H9 (cell line): ENCODE results near the gene USP26. TPM values are rescaled to one million over a fixed set of nuclear protein-coding genes. Genes with fewer than 3 reads are reported as not detected.

Source experiments
- DNase-seq: peaks from one replicate; pipeline ENCODE4 v3.0.0-alpha.2; 2017
- H2AFZ ChIP-seq: one replicate; pipeline ENCODE4 v1.6.1; 2013; ENCODE audit warnings: mild to moderate bottlenecking, low read length, control low read depth, moderate library complexity
- H2AK5ac ChIP-seq: 2 replicates; pipeline ENCODE4 v1.6.1; 2013; ENCODE audit warnings: low read length, control low read depth, mixed read lengths; ENCODE audit not compliant: insufficient read length
- H2BK120ac ChIP-seq: one replicate; pipeline ENCODE4 v1.6.1; 2013; ENCODE audit warnings: low read depth, mild to moderate bottlenecking, low read length, control low read depth, inconsistent platforms; ENCODE audit not compliant: poor library complexity, severe bottlenecking
- H2BK12ac ChIP-seq: 2 replicates; pipeline ENCODE4 v1.6.1; 2013; ENCODE audit warnings: low read length, control low read depth, mixed read lengths, low read depth; ENCODE audit not compliant: insufficient read length
- H2BK15ac ChIP-seq: 2 replicates; pipeline ENCODE4 v1.6.1; 2013; ENCODE audit warnings: low read depth, low read length, control low read depth
- H2BK20ac ChIP-seq: one replicate; pipeline ENCODE4 v1.6.1; 2013; ENCODE audit warnings: low read depth, mild to moderate bottlenecking, low read length, control low read depth, inconsistent platforms; ENCODE audit not compliant: poor library complexity, severe bottlenecking
- H2BK5ac ChIP-seq: 2 replicates; pipeline ENCODE4 v1.6.1; 2013; ENCODE audit warnings: low read length, control low read depth, mixed read lengths; ENCODE audit not compliant: insufficient read length
- H3K14ac ChIP-seq: 2 replicates; pipeline ENCODE4 v1.6.1; 2013; ENCODE audit warnings: low read length, control low read depth; ENCODE audit not compliant: insufficient read depth
- H3K18ac ChIP-seq: 2 replicates; pipeline ENCODE4 v1.6.1; 2013; ENCODE audit warnings: low read depth, mild to moderate bottlenecking, mixed read lengths, low read length, control low read depth; ENCODE audit not compliant: insufficient read length
- H3K23ac ChIP-seq: 2 replicates; pipeline ENCODE4 v1.6.1; 2013; ENCODE audit warnings: low read length, control low read depth, mixed read lengths, low read depth; ENCODE audit not compliant: insufficient read length
- H3K23me2 ChIP-seq: 2 replicates; pipeline ENCODE4 v1.6.1; 2013; ENCODE audit warnings: low read depth, mild to moderate bottlenecking, mixed read lengths, low read length, control low read depth; ENCODE audit not compliant: insufficient read length, poor library complexity, severe bottlenecking
- H3K27ac ChIP-seq: 2 replicates; pipeline ENCODE4 v1.5.1; 2013; ENCODE audit warnings: low read length, control low read depth, mixed read lengths, low read depth; ENCODE audit not compliant: insufficient read length
- H3K27me3 ChIP-seq: 2 replicates; pipeline ENCODE4 v1.6.1; 2013; ENCODE audit warnings: low read length, control low read depth, inconsistent platforms; ENCODE audit not compliant: insufficient read depth
- H3K4ac ChIP-seq: 2 replicates; pipeline ENCODE4 v1.6.1; 2013; ENCODE audit warnings: low read depth, mild to moderate bottlenecking, control low read depth, inconsistent platforms, low read length, moderate library complexity
- H3K4me1 ChIP-seq: 2 replicates; pipeline ENCODE4 v1.6.1; 2013; ENCODE audit warnings: low read length, control low read depth, inconsistent platforms; ENCODE audit not compliant: insufficient read depth
- H3K4me2 ChIP-seq: 2 replicates; pipeline ENCODE4 v1.6.1; 2013; ENCODE audit warnings: low read length, control low read depth, mixed read lengths; ENCODE audit not compliant: insufficient read length, insufficient read depth
- H3K56ac ChIP-seq: 2 replicates; pipeline ENCODE4 v1.6.1; 2013; ENCODE audit warnings: low read depth, mild to moderate bottlenecking, mixed read lengths, low read length, control low read depth; ENCODE audit not compliant: insufficient read length
- H3K79me1 ChIP-seq: 2 replicates; pipeline ENCODE4 v1.6.1; 2013; ENCODE audit warnings: low read depth, mild to moderate bottlenecking, moderate library complexity, low read length, control low read depth, inconsistent platforms; ENCODE audit not compliant: insufficient read depth, poor library complexity, severe bottlenecking
- H3K79me2 ChIP-seq: 2 replicates; pipeline ENCODE4 v1.6.1; 2013; ENCODE audit warnings: low read length, control low read depth, inconsistent platforms; ENCODE audit not compliant: insufficient read depth
- H3K9ac ChIP-seq: 2 replicates; pipeline ENCODE4 v1.6.1; 2013; ENCODE audit warnings: low read length, control low read depth, mixed read lengths; ENCODE audit not compliant: insufficient read length; ENCODE audit errors: extremely low read depth
- H3K9me3 ChIP-seq: one replicate; pipeline ENCODE4 v1.6.1; 2013; ENCODE audit warnings: low read depth, low read length, inconsistent platforms; ENCODE audit not compliant: control insufficient read depth
- H3T11ph ChIP-seq: one replicate; pipeline ENCODE4 v1.6.1; 2013; ENCODE audit warnings: mild to moderate bottlenecking, low read length, control low read depth, inconsistent platforms
- H4K20me1 ChIP-seq: one replicate; pipeline ENCODE4 v1.6.1; 2013; ENCODE audit not compliant: control insufficient read depth, insufficient read length, insufficient read depth
- H4K5ac ChIP-seq: 2 replicates; pipeline ENCODE4 v1.6.1; 2013; ENCODE audit warnings: low read depth, mild to moderate bottlenecking, mixed read lengths, low read length, control low read depth; ENCODE audit not compliant: insufficient read length
- H4K8ac ChIP-seq: replicated peaks from 2 replicates; pipeline ENCODE4 v1.6.1; 2013; ENCODE audit warnings: low read length, control low read depth, mixed read lengths, low read depth; ENCODE audit not compliant: insufficient read length
- H4K91ac ChIP-seq: 2 replicates; pipeline ENCODE4 v1.6.1; 2013; ENCODE audit warnings: low read depth, mild to moderate bottlenecking, moderate library complexity, mixed read lengths, low read length, control low read depth; ENCODE audit not compliant: insufficient read length
- H3K27ac Mint-ChIP-seq, 3 experiments: 2 replicates in 2 of 3; 3 replicates in 1 of 3; pipeline ENCODE4 v1.8.0; 2020 to 2021; ENCODE audit warnings: mixed read lengths in 3 of 3, mild to moderate bottlenecking in 1 of 3, moderate library complexity in 1 of 3
- H3K27me3 Mint-ChIP-seq: 2 replicates; pipeline ENCODE4 v1.8.0; 2021; ENCODE audit warnings: low read depth, mild to moderate bottlenecking, moderate library complexity, mixed read lengths
- H3K36me3 Mint-ChIP-seq, 3 experiments: 2 replicates in 2 of 3; 3 replicates in 1 of 3; pipeline ENCODE4 v1.8.0; 2020 to 2021; ENCODE audit warnings: low read depth in 3 of 3, mixed read lengths in 3 of 3; ENCODE audit not compliant: insufficient read depth in 1 of 3
- H3K4me1 Mint-ChIP-seq, 2 experiments: 2 replicates each; pipeline ENCODE4 v1.8.0; 2020; ENCODE audit warnings: mixed read lengths in 2 of 2
- H3K4me3 Mint-ChIP-seq, 2 experiments: 2 replicates in 1 of 2; 3 replicates in 1 of 2; pipeline ENCODE4 v1.8.0; 2020 to 2021; ENCODE audit warnings: mild to moderate bottlenecking in 2 of 2, mixed read lengths in 2 of 2, moderate library complexity in 1 of 2
- H3K9me3 Mint-ChIP-seq, 2 experiments: 2 replicates in 1 of 2; 3 replicates in 1 of 2; pipeline ENCODE4 v1.8.0; 2020; ENCODE audit warnings: mild to moderate bottlenecking in 2 of 2, mixed read lengths in 2 of 2, moderate library complexity in 1 of 2
- CTCF ChIP-seq: fragments of 200-600 bp; sonication (generic); conservative IDR thresholded peaks from 3 replicates; pipeline ENCODE4 v1.8.0; 2021; ENCODE audit warnings: antibody characterized with exemption, mild to moderate bottlenecking
- WGBS: extraction: QIAGEN DNeasy Blood & Tissue Kit; methylation state at CpG from one replicate; pipeline ENCODE4 v1.1.7; 2013; ENCODE audit warnings: missing lambda C conversion rate, low lambda C conversion rate, mixed read lengths; ENCODE audit not compliant: insufficient read length; ENCODE audit errors: extremely low coverage; 5-methylcytosine and 5-hydroxymethylcytosine counted together
- total RNA-seq: library from RNA; stranded (reverse); gene quantifications from 2 replicates; pipeline ENCODE4 v1.2.1, GENCODE V29; 2021

The USP26 gene
- total RNA-seq, 1 experiment from 2014 or later = not detected

- Histone ChIP-seq H3K9me3 (peaks cover 6% of the 10 kb centered on the region), H4K5ac (no peak overlapping the region), H2AFZ (no peak overlapping the region), H3K14ac (no peak overlapping the region), H3K27ac (no peak overlapping the region), H3K4ac (no peak overlapping the region), H4K91ac (no peak overlapping the region), H3K56ac (no peak overlapping the region), H3K23me2 (no peaks in the 10 kb centered on the region), H3K23ac (no peak overlapping the region), H3K79me1 (no peaks in the 10 kb centered on the region), H2BK12ac (no peak overlapping the region), H4K20me1 (no peaks in the 10 kb centered on the region), H3K18ac (no peak overlapping the region), H2BK120ac (no peak overlapping the region), H2BK20ac (no peak overlapping the region), H2BK15ac (no peak overlapping the region), H3K9ac (no peak overlapping the region), H3T11ph (no peak overlapping the region), H3K27me3 (no peaks in the 10 kb centered on the region), H3K79me2 (no peaks in the 10 kb centered on the region), H2BK5ac (no peak overlapping the region), H2AK5ac (no peak overlapping the region), H4K8ac (no peak overlapping the region), H3K4me2 (no peak overlapping the region), H3K4me1 (no peaks in the 10 kb centered on the region)
- H3K27ac Mint-ChIP-seq = no peak overlapping the region
- H3K4me1 Mint-ChIP-seq = no peaks in the 10 kb centered on the region
- no peak for DNase-seq
- peaks cover 6% of the 10 kb centered on the region for H3K27me3 Mint-ChIP-seq
- H3K4me3 Mint-ChIP-seq = no peak overlapping the region
- peaks cover 40 to 41% of the 10 kb centered on the region in 2 experiments for H3K9me3 Mint-ChIP-seq
- peaks cover 10 to 32% (median 18%) of the 10 kb centered on the region in 3 experiments for H3K36me3 Mint-ChIP-seq
- no CpG with 5 or more reads among the region's 3 CpGs for WGBS
- TF ChIP-seq CTCF = no peak
These were observed 89.5 kb downstream of the USP26 start for GRCh38 chrX:133007458-133007857.
